ENCODE results near the gene SKOR1.

DNA sequence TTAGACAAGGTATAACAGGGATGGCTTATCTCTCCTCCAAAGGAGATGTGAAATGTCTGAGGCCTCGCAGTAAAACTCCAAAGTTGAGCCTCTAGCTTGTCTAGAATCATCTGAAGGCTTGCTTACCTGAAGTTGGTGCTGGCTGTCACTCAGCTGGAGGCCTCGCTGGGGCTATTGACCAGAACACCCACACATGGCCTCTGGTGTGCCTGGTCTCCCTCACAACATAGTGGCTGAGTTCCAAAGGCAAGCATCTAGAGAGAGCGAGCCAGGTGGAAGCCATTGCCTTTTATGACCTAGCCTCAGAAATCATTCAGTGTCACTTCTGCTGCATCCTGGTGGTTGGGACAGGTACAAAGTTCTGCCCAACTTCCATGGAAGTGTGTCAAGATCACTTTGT is 31.9 kb downstream of the SKOR1 start:
- TF ChIP-seq ZNF274 (IDR thresholded peaks at IDR 0.05; ENCODE audit: low read depth, low read length) (no peak), YY1 (IDR thresholded peaks at IDR 0.05; ENCODE audit: insufficient read depth, insufficient read length) (no peak)
